GM19438 (cell line): ENCODE measurements around the gene CSNK1G3.
"Not testable (repeated sequence)": the region's sequence is repeated elsewhere in the genome, so short reads cannot be mapped to it uniquely, and the experiment has no call there.

Experiments used
- ATAC-seq: cut with Tn5 transposase; IDR thresholded peaks from one replicate; pipeline ENCODE4 v1.9.1; 2021; ENCODE audit warnings: low read depth; ENCODE audit not compliant: unreplicated experiment

CSNK1G3 gene

DNA sequence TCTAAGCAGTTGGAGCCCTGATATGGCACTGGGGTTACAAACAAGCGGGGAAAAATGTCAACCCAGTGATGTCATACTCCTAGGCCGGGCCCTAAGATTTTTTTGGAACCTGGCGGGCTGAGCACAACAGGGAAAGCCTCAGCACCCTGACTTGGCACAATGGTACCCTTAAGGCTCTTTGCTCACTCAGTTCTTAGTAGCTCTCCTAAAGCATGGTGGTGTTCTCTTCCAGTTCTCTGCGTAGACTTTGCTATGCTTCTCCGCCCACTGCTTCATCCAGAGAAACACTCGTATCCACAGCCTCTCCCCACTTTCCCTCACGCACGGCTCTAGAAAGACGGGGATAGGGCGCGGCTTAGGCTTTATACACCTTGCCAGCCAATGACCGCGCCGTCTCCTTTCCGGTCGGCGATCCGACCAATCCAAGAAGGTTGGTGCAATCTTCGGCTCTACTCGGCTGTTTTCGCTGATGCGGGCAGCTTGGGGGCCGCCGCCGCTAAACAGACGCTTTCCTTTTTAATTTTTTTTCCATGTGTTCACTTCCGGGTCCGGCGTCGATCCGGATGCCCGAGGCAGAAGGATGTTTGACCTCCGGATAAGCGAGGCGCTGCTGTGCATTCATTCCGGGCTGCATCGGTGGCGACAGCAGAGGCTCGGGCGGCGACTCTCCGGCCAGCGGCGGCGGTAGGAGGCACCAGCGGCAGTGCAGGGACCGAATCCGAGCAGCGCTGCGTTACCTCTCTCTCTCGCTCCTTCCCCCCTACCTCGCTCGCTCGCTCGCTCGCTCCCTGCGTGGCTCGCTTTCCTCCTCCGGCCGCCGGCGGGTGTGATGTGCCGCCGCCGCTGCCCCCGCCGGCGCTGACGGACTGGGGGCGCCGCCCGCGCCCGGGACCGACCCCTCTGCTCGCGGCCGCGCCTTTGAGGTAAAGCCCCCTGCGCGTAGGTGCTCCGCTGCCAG, at the start of gene CSNK1G3:
Gene CSNK1G3 (plus strand): TSS at position 530 of the 958 bp plus-strand sequence. CDS start 33,487 bp downstream, outside the sequence.
- peak; percentile 93 for ATAC-seq

DNA sequence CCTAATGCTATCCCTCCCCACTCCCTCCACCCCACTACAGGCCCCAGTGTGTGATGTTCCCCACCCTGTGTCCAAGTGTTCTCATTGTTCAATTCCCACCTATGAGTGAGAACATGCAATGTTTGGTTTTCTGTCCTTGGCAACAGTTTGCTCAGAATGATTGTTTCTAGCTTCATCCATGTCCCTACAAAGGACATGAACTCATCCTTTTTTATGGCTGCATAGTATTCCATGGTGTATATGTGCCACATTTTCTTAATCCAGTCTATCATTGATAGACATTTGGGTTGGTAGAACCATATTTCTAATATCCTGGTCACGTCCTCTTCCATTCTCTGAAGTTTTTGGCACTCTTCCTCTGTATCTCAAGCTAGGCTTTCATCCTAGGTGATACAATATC, 45.1 kb upstream of the CSNK1G3 start:
- not testable (repeated sequence) for ATAC-seq

DNA sequence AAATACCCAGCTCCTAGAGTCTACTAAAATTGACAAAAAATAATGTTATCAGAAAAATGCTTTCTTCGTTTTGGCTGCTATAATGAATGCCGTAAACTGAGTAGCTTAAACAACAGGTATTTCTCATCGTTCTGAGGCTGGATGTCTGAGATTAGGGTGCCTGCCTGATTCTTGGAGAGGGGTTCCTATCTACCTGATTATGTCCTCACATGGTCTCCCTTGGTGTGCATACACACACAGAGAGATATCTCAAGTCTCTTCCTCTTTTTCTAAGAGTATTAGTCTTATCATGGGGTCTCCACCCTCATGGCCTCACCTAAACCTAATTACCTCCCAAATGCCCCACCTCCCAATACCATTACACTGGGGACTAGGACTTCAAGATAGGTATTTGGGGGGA, 40.6 kb upstream of the CSNK1G3 start:
- no peak for ATAC-seq

DNA sequence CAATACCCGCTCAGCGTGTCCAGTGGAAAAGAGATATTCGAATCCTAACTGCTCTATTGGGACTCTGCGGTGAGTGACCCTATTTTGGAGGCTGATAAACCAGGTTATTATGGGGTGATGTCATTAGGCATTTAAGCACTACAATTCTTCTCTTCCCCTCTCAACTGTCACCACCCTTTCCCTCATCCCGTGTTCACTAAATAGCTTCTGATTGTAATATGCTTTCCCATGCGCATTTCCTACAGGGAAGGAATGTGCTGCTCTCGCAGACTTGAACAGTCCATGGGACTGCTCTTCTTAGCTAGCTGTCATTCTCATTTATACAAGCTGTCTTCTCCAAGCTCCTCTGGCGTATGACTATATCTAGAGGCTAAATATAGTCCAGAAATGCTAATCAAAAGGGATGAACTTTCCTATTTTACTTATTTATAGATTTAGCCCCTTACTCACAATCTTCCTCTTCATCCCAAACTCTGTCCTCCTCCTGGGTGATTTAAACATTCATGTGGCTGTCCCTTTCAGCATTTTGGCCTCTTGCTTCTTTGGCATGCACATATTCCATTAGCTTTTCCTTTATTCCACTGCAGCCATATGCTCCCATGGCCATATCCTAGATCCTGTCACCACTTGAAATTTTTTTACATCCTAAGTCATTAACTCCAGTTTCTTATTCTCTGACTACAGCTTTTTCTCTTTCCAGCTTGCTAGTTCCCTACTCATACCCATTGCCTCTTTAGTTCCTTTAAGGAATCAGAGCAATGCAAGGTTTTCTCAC, 39.6 kb upstream of the CSNK1G3 start:
- no peak for ATAC-seq

DNA sequence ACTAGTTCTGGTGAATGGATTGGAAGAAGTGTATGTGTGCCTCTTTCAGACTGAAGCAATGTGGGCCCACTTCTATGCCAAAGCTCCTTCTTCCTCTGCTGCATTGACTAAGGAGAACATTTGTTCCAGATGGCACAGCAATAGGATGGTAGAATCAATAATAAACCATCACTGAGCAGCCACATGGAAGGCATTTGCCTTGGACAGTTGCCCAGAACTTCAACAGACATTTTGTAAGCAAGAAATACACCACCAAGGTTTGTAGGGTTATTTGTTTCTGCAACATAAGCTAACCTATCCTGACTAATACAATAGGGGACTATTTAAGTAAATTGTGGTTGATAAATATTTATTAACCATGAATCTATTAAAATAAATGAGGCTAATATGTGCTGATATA, 37.7 kb upstream of the CSNK1G3 start:
- no peak for ATAC-seq

DNA sequence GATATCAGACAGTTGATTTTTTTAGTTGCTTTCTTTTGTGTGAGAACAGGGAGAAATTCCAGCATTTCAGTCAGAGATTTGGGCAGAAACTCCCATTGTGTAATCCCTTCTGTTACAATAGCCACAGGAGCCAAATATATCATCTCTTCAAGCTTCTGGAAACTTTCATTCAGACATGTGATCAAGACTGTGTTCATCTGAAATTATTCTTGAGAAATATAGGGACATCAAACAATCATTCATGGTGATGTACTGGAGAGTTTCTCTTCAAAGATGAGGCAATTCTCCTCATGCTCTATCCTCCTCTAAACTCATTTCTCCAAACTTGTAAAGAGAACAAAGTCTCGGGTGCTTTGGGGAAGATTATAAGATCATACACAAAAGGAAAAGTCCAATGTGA, 35.2 kb upstream of the CSNK1G3 start:
- no peak for ATAC-seq

DNA sequence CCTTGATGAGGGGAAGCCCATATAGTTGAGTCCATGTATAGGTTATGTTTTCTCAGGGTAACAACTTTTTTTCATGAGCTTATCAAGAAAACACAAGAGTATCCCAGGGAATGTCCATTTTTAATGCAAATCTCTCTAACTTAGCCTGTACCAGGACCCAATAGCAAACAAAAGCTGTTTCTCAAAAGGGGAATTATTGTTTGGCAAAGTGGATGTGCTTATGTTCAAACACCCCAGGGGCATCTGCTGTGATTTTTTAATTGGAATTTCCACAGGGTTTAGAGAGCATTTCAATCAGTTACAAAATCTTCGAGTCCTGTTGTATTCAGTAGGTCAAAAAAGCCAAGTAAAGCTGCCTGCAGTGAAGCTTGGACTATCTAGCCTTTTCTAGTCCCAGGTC, 33.4 kb upstream of the CSNK1G3 start:
- no peak for ATAC-seq

DNA sequence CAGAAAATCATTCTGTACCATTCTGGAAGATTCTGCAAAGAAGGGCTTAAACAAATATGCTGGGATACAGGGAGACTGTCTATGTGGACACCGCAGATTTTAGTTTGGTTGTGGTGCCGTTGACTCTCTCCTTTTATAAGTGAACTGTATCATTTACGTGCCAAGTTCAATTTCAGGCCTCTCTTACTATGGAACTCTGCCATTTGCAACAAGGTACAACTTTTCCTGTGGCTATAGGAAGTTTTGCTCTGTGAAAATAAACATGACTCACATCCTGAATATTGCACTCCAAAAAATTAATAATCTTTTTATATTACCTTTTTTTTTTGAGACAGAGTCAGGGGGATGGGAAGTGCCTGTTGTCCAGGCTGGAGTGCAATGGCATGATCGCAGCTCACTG, 29.7 kb upstream of the CSNK1G3 start:
- no peak for ATAC-seq

DNA sequence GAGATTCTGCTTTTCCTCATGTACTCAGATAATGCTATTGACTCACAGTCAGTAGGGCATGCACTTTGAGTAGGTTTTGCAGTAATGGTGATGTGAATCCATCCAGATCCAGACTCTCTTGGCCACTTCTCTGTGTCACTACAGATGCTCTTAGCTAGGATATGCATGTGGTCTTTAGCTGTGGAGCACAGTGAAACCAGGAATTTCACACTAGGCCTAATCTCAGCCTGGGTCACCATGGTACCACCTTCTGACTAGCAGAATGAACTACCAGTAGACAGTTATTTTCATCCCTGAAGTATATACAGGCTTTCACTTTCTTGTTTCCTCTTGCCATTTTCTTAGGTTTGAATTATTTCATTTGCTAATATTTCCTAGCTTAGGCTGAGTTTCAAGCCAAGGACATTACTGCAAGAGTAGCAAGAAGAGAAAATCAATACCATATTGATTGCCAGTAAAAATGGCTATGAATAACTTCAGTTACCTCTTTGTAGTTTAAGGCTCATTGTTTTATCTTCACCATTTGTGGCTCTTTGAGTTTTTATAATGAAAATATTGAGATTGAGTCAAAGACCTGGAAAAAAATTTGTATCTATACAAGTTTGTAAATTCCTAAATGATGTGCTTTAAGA, 28.4 kb upstream of the CSNK1G3 start:
- ATAC-seq: no peak

DNA sequence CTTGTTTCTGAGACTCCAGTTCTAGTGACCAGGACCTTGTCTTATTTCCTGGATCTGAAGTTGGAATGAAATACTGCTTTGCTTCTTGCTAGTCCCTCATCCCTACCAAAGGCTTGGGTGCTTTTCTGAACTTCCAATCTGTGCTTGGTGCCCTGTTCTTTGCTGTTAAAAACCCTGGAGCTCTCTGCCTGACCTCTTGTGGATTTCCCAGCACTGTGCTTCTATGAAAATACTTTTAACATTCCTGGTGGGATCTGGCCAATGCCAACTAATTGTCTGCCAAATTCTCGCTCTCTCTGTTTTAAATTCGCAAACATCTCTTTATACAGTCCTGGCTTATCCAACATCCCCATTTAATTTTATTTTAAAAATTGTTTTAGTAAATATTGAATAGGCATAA, 26.7 kb upstream of the CSNK1G3 start:
- ATAC-seq: no peak

DNA sequence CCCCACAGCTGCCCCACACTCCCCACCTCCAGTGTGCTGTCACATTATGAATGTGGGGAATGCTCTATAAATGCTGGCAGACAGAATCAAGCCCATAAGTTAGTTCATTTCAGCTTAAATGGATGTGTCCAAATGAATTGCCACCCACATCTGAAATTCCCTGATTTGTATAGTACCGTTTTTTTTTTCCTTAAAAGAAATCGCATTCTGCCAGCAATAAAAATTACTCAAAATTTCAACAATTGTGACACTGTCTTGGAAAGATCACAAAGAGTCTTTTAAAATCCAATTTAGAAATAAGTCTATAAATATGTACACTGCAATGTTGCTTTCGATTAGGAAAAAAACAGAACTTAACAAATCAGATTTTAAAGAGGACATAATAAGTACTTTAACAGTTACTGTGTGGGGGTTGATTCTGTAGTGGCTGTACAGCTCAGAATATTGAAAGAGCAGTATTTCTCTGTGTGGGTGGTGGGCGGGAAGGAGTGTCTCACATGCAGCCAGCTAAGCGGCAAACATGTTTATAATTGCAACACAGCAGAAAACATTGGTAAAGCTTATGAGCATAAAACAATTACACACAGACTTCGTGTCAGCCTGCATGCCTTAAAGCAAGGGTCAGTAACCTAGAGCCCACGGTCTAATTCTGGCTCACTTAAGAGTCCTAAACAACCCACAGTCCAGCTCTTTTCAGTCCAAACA, 24.9 kb upstream of the CSNK1G3 start:
- no peak for ATAC-seq

DNA sequence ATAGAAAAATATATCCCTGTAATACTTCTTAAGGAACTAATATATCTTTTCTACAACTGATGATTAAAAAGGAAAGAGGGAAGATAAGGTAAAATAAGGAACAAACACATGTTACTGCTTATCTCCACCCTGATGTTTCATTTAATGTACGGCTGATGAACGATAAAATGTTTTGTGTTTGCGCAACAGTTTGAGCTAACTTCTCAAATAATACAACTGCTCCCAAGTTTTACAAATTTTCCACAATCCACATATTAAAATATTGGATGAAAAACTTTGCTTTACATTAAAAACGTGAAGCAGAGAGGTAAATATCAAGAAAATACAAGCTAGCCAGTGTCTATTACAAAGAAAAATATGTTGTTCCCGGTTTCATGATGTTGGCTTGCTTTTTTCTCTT, 21.0 kb upstream of the CSNK1G3 start:
- no peak for ATAC-seq

DNA sequence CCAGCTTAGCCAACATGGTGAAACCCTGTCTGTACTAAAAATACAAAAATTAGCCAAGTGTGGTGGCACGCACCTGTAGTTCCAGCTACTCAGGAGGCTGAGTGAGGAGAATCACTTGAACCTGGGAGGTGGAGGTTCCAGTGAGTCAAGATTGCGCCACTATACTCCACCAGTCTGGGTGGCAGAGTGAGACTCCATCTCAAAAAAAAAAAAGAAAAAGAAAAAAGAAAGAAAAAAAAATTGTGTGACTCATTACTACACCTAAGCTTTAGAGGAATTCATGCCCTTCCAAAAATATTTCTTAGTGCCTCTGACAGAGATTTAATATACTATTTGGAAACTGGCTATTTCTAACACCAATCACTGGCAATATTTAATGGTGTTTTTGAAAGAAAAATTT, 16.8 kb upstream of the CSNK1G3 start:
- not testable (repeated sequence) for ATAC-seq

DNA sequence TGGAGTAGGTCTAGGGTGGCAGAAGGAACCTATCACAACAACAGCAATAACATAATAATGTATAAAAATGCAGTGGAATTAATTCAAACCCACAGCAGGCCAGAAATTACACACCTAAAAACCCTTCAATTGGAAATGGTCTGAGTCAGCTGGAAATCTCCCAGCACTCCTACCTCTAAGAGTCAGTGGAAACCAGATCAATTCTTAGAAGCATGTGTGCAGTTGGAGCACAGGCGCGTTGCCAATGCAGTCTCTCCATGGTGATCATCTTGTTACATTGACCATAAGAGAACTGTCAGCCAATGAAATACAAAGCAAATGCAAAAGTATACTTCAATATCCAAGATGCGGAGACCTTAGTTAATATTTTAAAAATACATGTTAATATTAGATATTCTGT, 15.1 kb upstream of the CSNK1G3 start:
- no peak for ATAC-seq

DNA sequence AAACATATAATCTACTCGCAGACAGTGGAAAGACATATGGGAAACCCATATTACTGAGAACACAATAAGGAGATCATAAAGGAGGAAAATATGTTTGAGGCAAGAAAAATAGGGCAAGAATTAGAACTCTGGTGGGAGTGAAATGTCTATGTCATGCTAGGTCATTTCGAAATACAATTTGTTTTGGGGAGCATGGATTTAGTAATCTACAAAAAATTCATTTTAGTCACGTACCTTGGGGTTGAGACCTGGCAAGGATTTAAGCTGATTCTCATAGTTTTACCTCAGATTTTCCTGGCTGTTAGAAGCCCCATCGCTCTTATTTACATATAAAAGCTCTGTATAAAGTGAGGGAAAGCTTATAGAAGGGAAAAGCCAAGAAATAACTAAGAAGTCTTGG, 11.5 kb upstream of the CSNK1G3 start:
- no peak for ATAC-seq

DNA sequence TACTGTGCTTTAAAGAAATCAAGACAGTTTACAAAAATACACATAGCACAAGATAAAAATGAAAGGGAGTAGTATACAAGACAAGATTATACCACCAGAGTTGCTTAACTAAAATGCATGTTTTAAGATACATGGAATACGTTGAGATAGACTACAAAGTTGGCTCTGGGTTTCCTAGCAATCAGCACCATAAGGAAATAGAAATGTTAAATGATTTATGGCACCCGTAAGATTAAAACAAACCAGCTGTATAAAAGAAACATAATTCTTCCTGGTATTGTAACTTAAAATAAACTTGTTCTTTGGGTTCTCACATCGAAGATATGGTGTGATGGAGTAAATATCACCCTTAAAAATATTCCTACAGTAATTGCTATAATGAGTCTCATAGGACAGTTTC, 9.9 kb upstream of the CSNK1G3 start:
- no peak for ATAC-seq

DNA sequence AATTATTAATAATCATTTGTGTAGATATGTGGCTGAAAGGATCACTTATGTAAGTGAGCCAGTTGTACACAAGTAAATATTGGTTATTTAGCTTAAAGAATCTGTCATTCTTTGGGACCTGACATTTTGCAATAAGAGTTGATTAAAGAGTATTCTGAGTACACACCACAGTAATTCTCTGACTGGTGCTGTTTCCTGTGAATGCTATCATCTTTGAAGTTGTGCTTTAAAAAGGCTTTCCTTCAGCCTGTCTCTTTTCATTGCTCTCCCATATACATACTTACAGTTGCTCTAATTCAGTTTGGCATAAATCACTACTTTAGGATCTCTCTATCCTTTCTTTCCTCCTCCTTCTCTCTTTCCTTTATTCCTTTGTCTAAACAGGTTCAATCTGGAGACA, 8.7 kb upstream of the CSNK1G3 start:
- no peak for ATAC-seq

DNA sequence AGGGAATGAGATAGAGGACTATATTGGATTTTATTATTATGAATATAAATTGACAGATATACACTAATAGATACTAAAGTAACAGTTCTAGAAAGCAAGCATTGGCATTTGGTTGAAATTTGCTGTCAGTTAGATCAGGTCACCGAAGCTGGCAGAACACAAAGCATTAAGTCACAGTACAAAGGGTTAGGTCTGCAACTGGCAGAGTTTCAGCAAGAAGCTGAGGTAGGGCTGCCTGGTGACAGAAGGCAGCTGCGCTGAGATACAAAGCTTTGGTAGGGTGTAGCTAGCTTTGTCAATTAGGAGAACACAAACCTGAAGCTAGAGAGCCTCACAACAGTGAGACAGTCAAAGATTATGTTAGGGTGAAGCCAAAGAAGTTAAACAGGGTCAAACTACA, 6.3 kb upstream of the CSNK1G3 start:
- ATAC-seq: no peak

DNA sequence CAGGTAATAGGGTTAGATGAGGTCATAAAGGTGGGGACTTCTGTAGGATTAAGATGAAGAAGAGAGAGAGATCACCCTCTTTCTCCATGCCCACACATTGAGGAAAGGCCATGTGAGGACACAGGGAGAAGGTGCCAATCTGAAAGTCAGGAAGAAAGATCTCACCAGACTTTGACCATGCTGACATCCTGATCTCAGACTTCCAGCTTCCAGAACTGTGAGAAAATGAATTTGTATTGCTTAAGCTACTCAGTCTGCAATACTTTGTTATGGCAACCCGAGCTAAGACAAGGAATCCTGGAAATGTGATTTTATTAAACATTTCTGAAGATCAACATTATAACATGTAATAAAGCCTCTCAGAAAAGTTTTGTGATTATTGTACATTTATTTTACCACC, 3.5 kb upstream of the CSNK1G3 start:
- ATAC-seq: no peak

DNA sequence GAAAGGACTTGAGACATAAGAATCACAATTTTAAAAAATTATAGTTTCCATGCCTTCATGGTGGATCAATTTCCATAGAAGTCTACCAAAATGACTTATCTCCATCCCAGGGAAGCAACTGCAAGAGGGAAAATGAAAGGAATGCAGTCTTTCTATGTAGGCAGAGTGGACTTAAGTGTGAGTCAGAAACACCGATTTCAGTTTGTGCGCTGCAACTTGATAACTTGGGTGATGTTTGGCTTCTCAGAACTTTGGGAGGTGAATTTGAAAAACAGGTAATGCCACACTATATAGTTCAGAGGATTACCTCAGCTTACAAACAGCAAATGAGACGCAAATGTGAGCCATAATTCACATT, 708 bp upstream of the CSNK1G3 start:
- no peak for ATAC-seq
